Stimulated activated CD8-positive, alpha-beta memory T cell treated with anti-CD3 and anti-CD28 coated beads, Interleukin-12 subunit alpha, Interleukin-12 subunit beta, amount 100 ng/mL, for 24 hours (primary cell): ENCODE data around the gene CPT1C.

ENCODE experiments used
- DNase-seq: peaks from one replicate; pipeline ENCODE4 v3.0.0-alpha.2; 2020; ENCODE audit errors: extremely low read depth

The CPT1C gene

GRCh38 chr19:49758292-49758691, 67.4 kb downstream of the CPT1C start:
- DNase-seq = no peak

DNA sequence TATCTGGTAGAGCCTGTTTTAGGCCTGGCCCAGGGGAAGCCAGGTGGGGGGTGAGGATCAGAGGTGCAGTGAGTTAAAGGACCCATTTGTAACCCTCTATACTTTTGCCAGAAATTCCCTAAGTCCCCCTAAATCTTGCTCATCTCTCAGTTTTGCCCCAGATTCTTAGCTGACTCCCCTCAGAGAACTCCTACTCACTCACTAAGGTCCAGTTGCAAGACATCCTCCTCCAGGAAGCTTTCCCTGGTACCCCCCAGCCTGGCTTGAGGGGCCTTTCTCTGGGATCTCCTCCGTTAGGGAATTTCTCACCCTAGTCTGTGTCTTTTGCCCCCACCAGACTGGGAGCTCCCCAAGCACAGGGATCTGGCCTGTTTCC, 70.3 kb downstream of the CPT1C start:
- DNase-seq = no peak

GRCh38 chr19:49761625-49762311, 70.9 kb downstream of the CPT1C start:
- no peak for DNase-seq

GRCh38 chr19:49763230-49763629, 72.3 kb downstream of the CPT1C start, which contains the start of gene TSKS:
TSKS (minus strand) TSS chr19:49763306; CDS start chr19:49763247, 59 bp downstream.
- DNase-seq = no peak
